ENCODE results near the gene ARHGAP8.

DNA sequence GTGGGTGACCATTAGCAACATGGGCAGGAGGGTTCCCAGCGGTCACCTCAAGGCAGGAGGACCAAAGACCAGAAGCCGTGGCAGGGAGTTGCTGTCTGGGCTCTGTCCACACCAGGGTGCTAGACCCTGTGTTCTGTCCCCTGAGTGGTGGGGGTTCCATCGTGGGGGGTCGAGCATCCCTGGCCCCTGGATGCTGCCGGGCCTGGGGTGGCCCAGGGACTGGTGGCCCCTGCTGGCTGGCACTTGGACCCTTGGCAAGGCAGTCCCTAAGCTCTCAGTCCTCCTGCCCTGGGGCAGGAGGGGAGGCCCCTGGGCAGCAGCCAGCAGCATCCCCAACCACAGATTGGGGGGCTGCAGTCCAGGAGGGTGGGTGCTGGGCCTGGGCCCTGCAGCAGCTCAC is 13.4 kb upstream of the ARHGAP8 start:
- TF ChIP-seq CTCF (conservative IDR thresholded peaks at IDR 0.05; ENCODE audit: low read depth in 2 of 2) (no peak), EZH2phosphoT487 (IDR thresholded peaks at IDR 0.05; ENCODE audit: unreplicated experiment) (no peak), POLR2AphosphoS5 (IDR thresholded peaks at IDR 0.05; ENCODE audit: low read depth) (no peak), ZNF114 (CRISPR knock-in tag; IDR thresholded peaks at IDR 0.05) (no peak), EZH2 (IDR thresholded peaks at IDR 0.05; ENCODE audit: low read depth, unreplicated experiment) (no peak), CREB1 (CRISPR knock-in tag; IDR thresholded peaks at IDR 0.05; ENCODE audit: low read depth) (no peak)
- TF ChIP-seq, protein P1, sequence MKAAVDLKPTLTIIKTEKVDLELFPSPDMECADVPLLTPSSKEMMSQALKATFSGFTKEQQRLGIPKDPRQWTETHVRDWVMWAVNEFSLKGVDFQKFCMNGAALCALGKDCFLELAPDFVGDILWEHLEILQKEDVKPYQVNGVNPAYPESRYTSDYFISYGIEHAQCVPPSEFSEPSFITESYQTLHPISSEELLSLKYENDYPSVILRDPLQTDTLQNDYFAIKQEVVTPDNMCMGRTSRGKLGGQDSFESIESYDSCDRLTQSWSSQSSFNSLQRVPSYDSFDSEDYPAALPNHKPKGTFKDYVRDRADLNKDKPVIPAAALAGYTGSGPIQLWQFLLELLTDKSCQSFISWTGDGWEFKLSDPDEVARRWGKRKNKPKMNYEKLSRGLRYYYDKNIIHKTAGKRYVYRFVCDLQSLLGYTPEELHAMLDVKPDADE (IDR thresholded peaks at IDR 0.05): no peak
- TF ChIP-seq, protein P2, sequence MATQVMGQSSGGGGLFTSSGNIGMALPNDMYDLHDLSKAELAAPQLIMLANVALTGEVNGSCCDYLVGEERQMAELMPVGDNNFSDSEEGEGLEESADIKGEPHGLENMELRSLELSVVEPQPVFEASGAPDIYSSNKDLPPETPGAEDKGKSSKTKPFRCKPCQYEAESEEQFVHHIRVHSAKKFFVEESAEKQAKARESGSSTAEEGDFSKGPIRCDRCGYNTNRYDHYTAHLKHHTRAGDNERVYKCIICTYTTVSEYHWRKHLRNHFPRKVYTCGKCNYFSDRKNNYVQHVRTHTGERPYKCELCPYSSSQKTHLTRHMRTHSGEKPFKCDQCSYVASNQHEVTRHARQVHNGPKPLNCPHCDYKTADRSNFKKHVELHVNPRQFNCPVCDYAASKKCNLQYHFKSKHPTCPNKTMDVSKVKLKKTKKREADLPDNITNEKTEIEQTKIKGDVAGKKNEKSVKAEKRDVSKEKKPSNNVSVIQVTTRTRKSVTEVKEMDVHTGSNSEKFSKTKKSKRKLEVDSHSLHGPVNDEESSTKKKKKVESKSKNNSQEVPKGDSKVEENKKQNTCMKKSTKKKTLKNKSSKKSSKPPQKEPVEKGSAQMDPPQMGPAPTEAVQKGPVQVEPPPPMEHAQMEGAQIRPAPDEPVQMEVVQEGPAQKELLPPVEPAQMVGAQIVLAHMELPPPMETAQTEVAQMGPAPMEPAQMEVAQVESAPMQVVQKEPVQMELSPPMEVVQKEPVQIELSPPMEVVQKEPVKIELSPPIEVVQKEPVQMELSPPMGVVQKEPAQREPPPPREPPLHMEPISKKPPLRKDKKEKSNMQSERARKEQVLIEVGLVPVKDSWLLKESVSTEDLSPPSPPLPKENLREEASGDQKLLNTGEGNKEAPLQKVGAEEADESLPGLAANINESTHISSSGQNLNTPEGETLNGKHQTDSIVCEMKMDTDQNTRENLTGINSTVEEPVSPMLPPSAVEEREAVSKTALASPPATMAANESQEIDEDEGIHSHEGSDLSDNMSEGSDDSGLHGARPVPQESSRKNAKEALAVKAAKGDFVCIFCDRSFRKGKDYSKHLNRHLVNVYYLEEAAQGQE (IDR thresholded peaks at IDR 0.05; ENCODE audit: unreplicated experiment): no peak
